ENCODE data around the gene PPIE. TPM values are rescaled to one million over a fixed set of nuclear protein-coding genes. Genes with fewer than 3 reads are reported as not detected.

PPIE gene
- polyA plus RNA-seq, 1 of the 3 experiments (the other 2 are of a cell fraction), result 78.4 TPM

DNA sequence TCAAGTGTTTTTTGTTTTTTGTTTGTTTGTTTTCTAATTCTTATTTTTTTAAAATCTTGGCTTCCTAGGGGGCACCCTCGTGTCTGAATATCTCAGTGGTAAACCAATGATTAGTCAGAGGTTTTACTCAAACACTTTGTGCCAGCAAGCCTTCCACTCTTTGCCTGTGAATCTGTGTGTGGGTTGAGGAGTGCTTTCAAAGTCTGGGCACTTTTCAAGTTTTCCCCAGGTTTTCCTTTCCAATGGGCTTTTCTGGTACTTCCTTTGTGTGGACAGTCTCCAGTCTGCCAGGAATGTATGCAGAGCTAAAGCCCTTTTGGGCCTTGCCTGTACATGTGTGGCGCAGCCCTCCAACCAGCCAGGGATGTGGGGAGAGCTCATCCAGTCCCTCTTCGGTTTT, 9.7 kb upstream of the PPIE start:
- H3K4me3 ChIP-seq (ENCODE audit: low read depth in 2 of 2, low read length in 1 of 2), result no peak overlapping the region
- H3K36me3 ChIP-seq (replicated peaks in 1 of 2; ENCODE audit: control insufficient read depth in 1 of 2, insufficient read depth in 2 of 2, low read length in 1 of 2), result no peaks in the 10 kb centered on the region
- no peaks in the 10 kb centered on the region for H4K20me1 ChIP-seq (ENCODE audit: insufficient read depth)
- no peaks in the 10 kb centered on the region for H3K9me2 ChIP-seq
- POLR2A ChIA-PET, result no interaction called here
- H3K4me1 ChIP-seq (ENCODE audit: control insufficient read depth in 1 of 2, insufficient read depth in 2 of 2, low read depth in 1 of 2, low read length in 1 of 2), result no peaks in the 10 kb centered on the region
- no peak for TF ChIP-seq FOXM1 (IDR thresholded peaks at IDR 0.05; ENCODE audit: low read depth)
- TF ChIP-seq RAD21 (IDR thresholded peaks at IDR 0.05; ENCODE audit: low read length), result no peak
- no peak for TF ChIP-seq FOSL2 (IDR thresholded peaks at IDR 0.05; ENCODE audit: borderline replicate concordance, low read depth)
- no peak for TF ChIP-seq EP300 (IDR thresholded peaks at IDR 0.05; ENCODE audit: borderline replicate concordance in 1 of 2, low read depth in 1 of 2, low read length in 1 of 2)
- TF ChIP-seq SMC3 (IDR thresholded peaks at IDR 0.05; ENCODE audit: low read depth, low read length), result no peak
- no peak for TF ChIP-seq POLR2AphosphoS5 (IDR thresholded peaks at IDR 0.05; ENCODE audit: low read depth, low read length)
- no peak for TF ChIP-seq NRF1 (IDR thresholded peaks at IDR 0.05; ENCODE audit: low read depth, low read length)
- H3K27ac ChIP-seq (ENCODE audit: low read depth in 2 of 2, low read length in 1 of 2), result no peak overlapping the region
- no peaks in the 10 kb centered on the region for H3K79me2 ChIP-seq (ENCODE audit: insufficient read depth)
- no peak overlapping the region for H3K9ac ChIP-seq
- no peak overlapping the region for H3K4me2 ChIP-seq
- CTCF ChIA-PET, result interaction anchor here (0.6 to 1.6 kb wide), 3 partner anchors 55 to 537 kb away, joined by 3 to 4 read pairs (median 3); no protein-coding TSS in a partner anchor
- no peak overlapping the region for H2AFZ ChIP-seq (ENCODE audit: low read depth)
- WGBS (ENCODE audit: low lambda C conversion rate), result 55% methylated on average over 3 of the region's 3 CpGs
- no peak for DNase-seq
- H3K9me3 ChIP-seq, result no peaks in the 10 kb centered on the region
- H3F3A ChIP-seq (replicated peaks; ENCODE audit: insufficient read depth), result no peaks in the 10 kb centered on the region
- peaks cover 12% of the 10 kb centered on the region; the same call in 1 of the 2 replicates for H3K27me3 ChIP-seq (ENCODE audit: insufficient read depth)

DNA sequence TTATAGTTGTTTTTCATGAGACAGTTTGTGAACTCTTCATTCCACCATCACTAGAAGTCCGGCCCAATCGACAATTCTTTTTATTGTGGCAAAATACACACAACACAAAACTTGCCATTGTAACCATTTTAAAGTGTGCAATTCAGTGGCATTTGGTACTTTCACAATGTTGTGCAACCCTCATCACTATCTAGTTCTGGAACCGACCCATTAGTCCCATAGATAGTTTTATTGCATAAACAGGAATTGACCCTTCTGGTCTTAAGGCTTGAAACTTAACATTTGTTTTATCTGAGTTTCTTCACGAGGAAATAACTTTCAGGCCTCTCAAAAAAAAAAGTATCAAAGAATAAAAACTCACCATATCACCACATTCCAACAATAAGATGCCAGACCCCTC, 8.8 kb upstream of the PPIE start:
- Histone ChIP-seq H3K4me2 (no peak overlapping the region), H3K9me2 (no peaks in the 10 kb centered on the region), H3K9me3 (no peaks in the 10 kb centered on the region), H2AFZ (ENCODE audit: low read depth) (no peak overlapping the region), H3K27me3 (ENCODE audit: insufficient read depth) (peaks cover 12% of the 10 kb centered on the region; the same call in 1 of the 2 replicates), H3K4me1 (ENCODE audit: control insufficient read depth in 1 of 2, insufficient read depth in 2 of 2, low read depth in 1 of 2, low read length in 1 of 2) (no peaks in the 10 kb centered on the region), H3K36me3 (replicated peaks in 1 of 2; ENCODE audit: control insufficient read depth in 1 of 2, insufficient read depth in 2 of 2, low read length in 1 of 2) (no peaks in the 10 kb centered on the region), H3K27ac (ENCODE audit: low read depth in 2 of 2, low read length in 1 of 2) (no peak overlapping the region), H3K9ac (no peak overlapping the region), H4K20me1 (ENCODE audit: insufficient read depth) (no peaks in the 10 kb centered on the region), H3F3A (replicated peaks; ENCODE audit: insufficient read depth) (no peaks in the 10 kb centered on the region), H3K79me2 (ENCODE audit: insufficient read depth) (no peaks in the 10 kb centered on the region), H3K4me3 (ENCODE audit: low read depth in 2 of 2, low read length in 1 of 2) (no peak overlapping the region)
- TF ChIP-seq RCOR1 (IDR thresholded peaks at IDR 0.05; ENCODE audit: low read length), result no peak
- TF ChIP-seq FOXJ3 (CRISPR knock-in tag; IDR thresholded peaks at IDR 0.05), result no peak
- TF ChIP-seq GATA2 (CRISPR knock-in tag; IDR thresholded peaks at IDR 0.05), result no peak
- no peak for TF ChIP-seq FOSL2 (IDR thresholded peaks at IDR 0.05; ENCODE audit: borderline replicate concordance, low read depth)
- no peak for TF ChIP-seq NFIC (IDR thresholded peaks at IDR 0.05; ENCODE audit: borderline replicate concordance)
- TF ChIP-seq EZH2phosphoT487 (IDR thresholded peaks at IDR 0.05; ENCODE audit: borderline replicate concordance, low read depth), result no peak
- no peak for TF ChIP-seq SMC3 (IDR thresholded peaks at IDR 0.05; ENCODE audit: low read depth, low read length)
- no peak for TF ChIP-seq POLR2AphosphoS5 (IDR thresholded peaks at IDR 0.05; ENCODE audit: low read depth, low read length)
- no peak for TF ChIP-seq NRF1 (IDR thresholded peaks at IDR 0.05; ENCODE audit: low read depth, low read length)
- no peak for TF ChIP-seq TAF1 (IDR thresholded peaks at IDR 0.05; ENCODE audit: borderline replicate concordance, low read depth, low read length)
- no peak for TF ChIP-seq FOXM1 (IDR thresholded peaks at IDR 0.05; ENCODE audit: low read depth)
- no peak for TF ChIP-seq CHD2 (IDR thresholded peaks at IDR 0.05; ENCODE audit: low read length, partially characterized antibody)
- TF ChIP-seq GABPA (IDR thresholded peaks at IDR 0.05; ENCODE audit: low read depth), result no peak
- TF ChIP-seq TCF12 (IDR thresholded peaks at IDR 0.05), result no peak
- TF ChIP-seq, protein P1, sequence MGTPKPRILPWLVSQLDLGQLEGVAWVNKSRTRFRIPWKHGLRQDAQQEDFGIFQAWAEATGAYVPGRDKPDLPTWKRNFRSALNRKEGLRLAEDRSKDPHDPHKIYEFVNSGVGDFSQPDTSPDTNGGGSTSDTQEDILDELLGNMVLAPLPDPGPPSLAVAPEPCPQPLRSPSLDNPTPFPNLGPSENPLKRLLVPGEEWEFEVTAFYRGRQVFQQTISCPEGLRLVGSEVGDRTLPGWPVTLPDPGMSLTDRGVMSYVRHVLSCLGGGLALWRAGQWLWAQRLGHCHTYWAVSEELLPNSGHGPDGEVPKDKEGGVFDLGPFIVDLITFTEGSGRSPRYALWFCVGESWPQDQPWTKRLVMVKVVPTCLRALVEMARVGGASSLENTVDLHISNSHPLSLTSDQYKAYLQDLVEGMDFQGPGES (IDR thresholded peaks at IDR 0.05; ENCODE audit: low read depth, low read length), result no peak
- TF ChIP-seq, protein P2, sequence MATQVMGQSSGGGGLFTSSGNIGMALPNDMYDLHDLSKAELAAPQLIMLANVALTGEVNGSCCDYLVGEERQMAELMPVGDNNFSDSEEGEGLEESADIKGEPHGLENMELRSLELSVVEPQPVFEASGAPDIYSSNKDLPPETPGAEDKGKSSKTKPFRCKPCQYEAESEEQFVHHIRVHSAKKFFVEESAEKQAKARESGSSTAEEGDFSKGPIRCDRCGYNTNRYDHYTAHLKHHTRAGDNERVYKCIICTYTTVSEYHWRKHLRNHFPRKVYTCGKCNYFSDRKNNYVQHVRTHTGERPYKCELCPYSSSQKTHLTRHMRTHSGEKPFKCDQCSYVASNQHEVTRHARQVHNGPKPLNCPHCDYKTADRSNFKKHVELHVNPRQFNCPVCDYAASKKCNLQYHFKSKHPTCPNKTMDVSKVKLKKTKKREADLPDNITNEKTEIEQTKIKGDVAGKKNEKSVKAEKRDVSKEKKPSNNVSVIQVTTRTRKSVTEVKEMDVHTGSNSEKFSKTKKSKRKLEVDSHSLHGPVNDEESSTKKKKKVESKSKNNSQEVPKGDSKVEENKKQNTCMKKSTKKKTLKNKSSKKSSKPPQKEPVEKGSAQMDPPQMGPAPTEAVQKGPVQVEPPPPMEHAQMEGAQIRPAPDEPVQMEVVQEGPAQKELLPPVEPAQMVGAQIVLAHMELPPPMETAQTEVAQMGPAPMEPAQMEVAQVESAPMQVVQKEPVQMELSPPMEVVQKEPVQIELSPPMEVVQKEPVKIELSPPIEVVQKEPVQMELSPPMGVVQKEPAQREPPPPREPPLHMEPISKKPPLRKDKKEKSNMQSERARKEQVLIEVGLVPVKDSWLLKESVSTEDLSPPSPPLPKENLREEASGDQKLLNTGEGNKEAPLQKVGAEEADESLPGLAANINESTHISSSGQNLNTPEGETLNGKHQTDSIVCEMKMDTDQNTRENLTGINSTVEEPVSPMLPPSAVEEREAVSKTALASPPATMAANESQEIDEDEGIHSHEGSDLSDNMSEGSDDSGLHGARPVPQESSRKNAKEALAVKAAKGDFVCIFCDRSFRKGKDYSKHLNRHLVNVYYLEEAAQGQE (IDR thresholded peaks at IDR 0.05; ENCODE audit: low read depth, low read length), result no peak
- TF ChIP-seq JUND (IDR thresholded peaks at IDR 0.05), result no peak
- TF ChIP-seq, protein P3, sequence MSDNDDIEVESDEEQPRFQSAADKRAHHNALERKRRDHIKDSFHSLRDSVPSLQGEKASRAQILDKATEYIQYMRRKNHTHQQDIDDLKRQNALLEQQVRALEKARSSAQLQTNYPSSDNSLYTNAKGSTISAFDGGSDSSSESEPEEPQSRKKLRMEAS (IDR thresholded peaks at IDR 0.05; ENCODE audit: low read depth), result no peak
- ChIA-PET POLR2A (no interaction called here), CTCF (interaction anchor here (0.6 to 1.5 kb wide), 3 partner anchors 56 to 538 kb away, joined by 3 read pairs; no protein-coding TSS in a partner anchor)
- DNase-seq, result no peak
- 22% methylated on average over 4 of the region's 4 CpGs for WGBS (ENCODE audit: low lambda C conversion rate)

All from SK-N-SH (cell line).